K562 (cell line): ENCODE measurements around the gene CARD9. TPM values are rescaled to one million over a fixed set of nuclear protein-coding genes. Genes with fewer than 3 reads are reported as not detected.

Experiments
- AFF4 ChIP-seq: sonication (generic); formaldehyde crosslinking; IDR thresholded peaks from 2 replicates; pipeline ENCODE4 v1.8.0; 2023; ENCODE audit warnings: mild to moderate bottlenecking, missing genetic modification reagents
- CHAMP1 ChIP-seq: fragments of 450-650 bp; IDR thresholded peaks from 2 replicates; pipeline ENCODE4 v1.6.1; 2016; ENCODE audit warnings: mild to moderate bottlenecking
- E2F5 ChIP-seq: sonication (generic); formaldehyde crosslinking; IDR thresholded peaks from 2 replicates; pipeline ENCODE4 v1.8.0; 2022; ENCODE audit warnings: mild to moderate bottlenecking, missing genetic modification reagents
- ELF4 ChIP-seq: fragments of 450-650 bp; formaldehyde crosslinking; IDR thresholded peaks from 2 replicates; pipeline ENCODE4 v1.4.0; 2022; ENCODE audit warnings: missing genetic modification characterization
- ELK1 ChIP-seq: sonication (generic); formaldehyde crosslinking; IDR thresholded peaks from 2 replicates; pipeline ENCODE4 v1.8.1; 2022; ENCODE audit warnings: missing genetic modification reagents
- GABPA ChIP-seq: fragments of 200-800 bp; sonication (Bioruptor generic); conservative IDR thresholded peaks from 2 replicates; pipeline ENCODE4 v1.6.1; 2016; ENCODE audit warnings: low read depth, missing genetic modification characterization, missing compliant biosample characterization
- HNRNPUL1 ChIP-seq: fragments of 200-400 bp; formaldehyde crosslinking; IDR thresholded peaks from 2 replicates; pipeline ENCODE4 v1.6.1; 2017; ENCODE audit warnings: low read length
- PREB ChIP-seq: sonication (generic); formaldehyde crosslinking; IDR thresholded peaks from 2 replicates; pipeline ENCODE4 v1.8.1; 2023; ENCODE audit warnings: mild to moderate bottlenecking, missing genetic modification reagents
- SIRT6 ChIP-seq: IDR thresholded peaks from one replicate; pipeline ENCODE4 v1.6.1; 2012; ENCODE audit warnings: low read depth, mild to moderate bottlenecking, control low read depth, inconsistent platforms, low read length, moderate library complexity
- STAT5B ChIP-seq: fragments of 250-450 bp; sonication (Bioruptor Pico); IDR thresholded peaks from 2 replicates; pipeline ENCODE4 v1.8.0; 2021; ENCODE audit warnings: mild to moderate bottlenecking, inconsistent platforms
- ZBTB11 ChIP-seq, 3 experiments: fragments of 200-800 bp in 1 of 3; fragments of 250-450 bp in 1 of 3; fragments of 450-650 bp in 1 of 3; sonication (Bioruptor Pico) in 1 of 3; sonication (Bioruptor generic) in 1 of 3; formaldehyde crosslinking in 1 of 3; IDR thresholded peaks; 2 replicates each; pipeline versions ENCODE4 v1.6.1 to v1.8.0; 2016 to 2022; ENCODE audit warnings: mild to moderate bottlenecking in 2 of 3, missing genetic modification characterization in 2 of 3, missing compliant biosample characterization in 1 of 3, moderate library complexity in 1 of 3
- ZNF699 ChIP-seq: fragments of 250-450 bp; sonication (Bioruptor Pico); IDR thresholded peaks from 2 replicates; pipeline ENCODE4 v1.8.0; 2021; ENCODE audit warnings: mild to moderate bottlenecking, moderate library complexity; ENCODE audit not compliant: insufficient replicate concordance
- polyA plus RNA-seq, 8 experiments: library from polyadenylated mRNA; depleted of rRNA in 4 of 8; stranded (reverse) in 5 of 8; unstranded in 3 of 8; fragments of >200 nt; fragmentation: Nextera tagmentation in 2 of 8; fragmentation: Illumina TruSeq in 1 of 8; extraction: Ambion mirVana in 2 of 8; extraction: Trizol in 1 of 8; gene quantifications; 2 replicates each; pipeline versions ENCODE4 v1.2.1 to v1.2.3, GENCODE V29; 2011 to 2014; ENCODE audit warnings: inconsistent platforms in 1 of 8, missing spikeins in 1 of 8
- total RNA-seq, 7 experiments: library from RNA; depleted of rRNA in 6 of 7; stranded (reverse); fragments of >200 nt in 6 of 7; fragmentation: Illumina TruSeq in 2 of 7; extraction: Trizol in 2 of 7; gene quantifications; 2 replicates each; pipeline versions ENCODE4 v1.2.1 to v1.2.3, GENCODE V29; 2011 to 2021; ENCODE audit warnings: low replicate concordance in 1 of 7

CARD9 gene
- total and polyA plus RNA-seq, 9 of the 15 experiments (the other 6 are each of a cell fraction or from before 2014, with no cell fraction given) = 1.7 to 53.0 (median 9.7) TPM

- TF ChIP-seq AFF4 (CRISPR knock-in tag) = peak; percentile 92
- TF ChIP-seq SIRT6 = no peak
- peak; percentile 88; the same call in 1 of the 2 replicates for TF ChIP-seq PREB
- peak; percentile 94 for TF ChIP-seq ELF4 (CRISPR knock-in tag)
- no peak for TF ChIP-seq STAT5B
- TF ChIP-seq ZBTB11 (CRISPR knock-in tag; IDR thresholded peaks at IDR 0.05) = peak in 1 of 3 experiments; percentile 88; a peak in 2 of 6 replicates
- no peak for TF ChIP-seq ZNF699 (CRISPR knock-in tag)
- no peak for TF ChIP-seq HNRNPUL1
- TF ChIP-seq GABPA (tag) = peak; percentile 98
- TF ChIP-seq CHAMP1 = no peak
- TF ChIP-seq E2F5 (CRISPR knock-in tag) = peak; percentile 77; the same call in 1 of the 2 replicates
- TF ChIP-seq ELK1 (CRISPR knock-in tag) = no peak
Measured at GRCh38 chr9:136363106-136363948, 10.1 kb downstream of the CARD9 start, which contains the start of gene DNLZ (continued).
